ENCODE measurements around the gene FKBP2. TPM values are rescaled to one million over a fixed set of nuclear protein-coding genes. Genes with fewer than 3 reads are reported as not detected.

The FKBP2 gene
- 40.7 and 54.4 TPM in 2 replicates for total RNA-seq (2014; rRNA removed; shearing (Covaris generic))
- polyA plus RNA-seq (2016; fragmentation: Nextera tagmentation; extraction: Ambion mirVana), result 185 and 188 TPM in 2 replicates

- Histone ChIP-seq H3K4me3 (peak within 1 kb of the TSS; percentile 75), H3K27me3 (replicated peaks; ENCODE audit: insufficient read depth) (no peaks in the 10 kb centered on the region), H4K20me1 (ENCODE audit: insufficient read depth) (no peaks in the 10 kb centered on the region), H3K36me3 (ENCODE audit: low read depth) (no peaks in the 10 kb centered on the region; the same call in 1 of the 2 replicates), H3K79me2 (ENCODE audit: insufficient read depth) (peaks cover 42% of the 10 kb centered on the region), H3K4me1 (ENCODE audit: insufficient read depth) (peaks cover 15% of the 10 kb centered on the region), H3K9me2 (ENCODE audit: insufficient read depth) (no peaks in the 10 kb centered on the region), H3K4me2 (ENCODE audit: unreplicated experiment) (peak within 1 kb of the TSS; percentile 91), H3F3A (ENCODE audit: insufficient read depth) (peaks cover 18% of the 10 kb centered on the region; the same call in 1 of the 2 replicates), H2AFZ (peak within 1 kb of the TSS; percentile 85), H3K27ac (peak within 1 kb of the TSS; percentile 85), H3K9me3 (ENCODE audit: low read depth) (no peaks in the 10 kb centered on the region), H3K9ac (peak within 1 kb of the TSS; percentile 85)
- 3 to 4% methylated on average over 50 to 57 of the region's 58 CpGs for WGBS, 2 experiments (ENCODE audit: low coverage in 1 of 2, low lambda C conversion rate in 2 of 2, missing lambda C conversion rate in 2 of 2)
- in situ Hi-C loops (cut with MboI), result no loop called here
- TF ChIP-seq EZH2phosphoT487 (IDR thresholded peaks at IDR 0.05; ENCODE audit: insufficient read depth, low read depth) (no peak), EZH2 (IDR thresholded peaks at IDR 0.05; ENCODE audit: insufficient read depth, poor library complexity, severe bottlenecking) (no peak)
- peak; percentile 99 for DNase-seq
These were observed at the start of gene FKBP2 for GRCh38 chr11:64240435-64241240. Gene FKBP2, plus strand, starts transcription at chr11:64241095. Its CDS starts 1,293 bp downstream, at chr11:64242388.

GRCh38 chr11:64192434-64192833 lies 48.5 kb upstream of the FKBP2 start:
- Histone ChIP-seq H3K9me2 (ENCODE audit: insufficient read depth) (no peaks in the 10 kb centered on the region), H3K9ac (no peak overlapping the region), H3K9me3 (ENCODE audit: low read depth) (no peaks in the 10 kb centered on the region), H4K20me1 (ENCODE audit: insufficient read depth) (no peaks in the 10 kb centered on the region), H3K4me2 (ENCODE audit: unreplicated experiment) (no peak overlapping the region), H3F3A (ENCODE audit: insufficient read depth) (no peaks in the 10 kb centered on the region), H3K79me2 (ENCODE audit: insufficient read depth) (peaks cover 18% of the 10 kb centered on the region; the same call in 1 of the 2 replicates), H3K4me1 (ENCODE audit: insufficient read depth) (no peaks in the 10 kb centered on the region), H3K36me3 (ENCODE audit: low read depth) (peaks cover 44% of the 10 kb centered on the region), H3K27ac (no peak overlapping the region), H3K4me3 (no peak overlapping the region), H3K27me3 (replicated peaks; ENCODE audit: insufficient read depth) (no peaks in the 10 kb centered on the region), H2AFZ (no peak overlapping the region)
- no peak for TF ChIP-seq EZH2phosphoT487 (IDR thresholded peaks at IDR 0.05; ENCODE audit: insufficient read depth, low read depth)
- TF ChIP-seq EZH2 (IDR thresholded peaks at IDR 0.05; ENCODE audit: insufficient read depth, poor library complexity, severe bottlenecking), result no peak
- in situ Hi-C loops (cut with MboI), result no loop called here
- no peak for DNase-seq
- WGBS, 2 experiments (ENCODE audit: low coverage in 1 of 2, low lambda C conversion rate in 2 of 2, missing lambda C conversion rate in 2 of 2), result 93% methylated on average over 5 of the region's 5 CpGs

GRCh38 chr11:64196626-64197025 lies 44.3 kb upstream of the FKBP2 start:
- H3K27ac ChIP-seq, result no peak overlapping the region
- peaks cover 20% of the 10 kb centered on the region; the same call in 1 of the 2 replicates for H3K79me2 ChIP-seq (ENCODE audit: insufficient read depth)
- no peaks in the 10 kb centered on the region for H3K4me1 ChIP-seq (ENCODE audit: insufficient read depth)
- H3K9me3 ChIP-seq (ENCODE audit: low read depth), result no peaks in the 10 kb centered on the region
- no peak overlapping the region for H3K4me3 ChIP-seq
- in situ Hi-C loops (cut with MboI), result no loop called here
- peaks cover 8% of the 10 kb centered on the region for H3F3A ChIP-seq (ENCODE audit: insufficient read depth)
- no peak overlapping the region for H2AFZ ChIP-seq
- WGBS, 2 experiments (ENCODE audit: low coverage in 1 of 2, low lambda C conversion rate in 2 of 2, missing lambda C conversion rate in 2 of 2), result 87 to 90% methylated on average over 9 of the region's 9 CpGs
- DNase-seq, result no peak
- H3K27me3 ChIP-seq (replicated peaks; ENCODE audit: insufficient read depth), result no peaks in the 10 kb centered on the region
- no peak overlapping the region for H3K4me2 ChIP-seq (ENCODE audit: unreplicated experiment)
- H3K9ac ChIP-seq, result no peak overlapping the region
- H4K20me1 ChIP-seq (ENCODE audit: insufficient read depth), result no peaks in the 10 kb centered on the region
- peaks cover 75% of the 10 kb centered on the region for H3K36me3 ChIP-seq (ENCODE audit: low read depth)
- no peak for TF ChIP-seq EZH2 (IDR thresholded peaks at IDR 0.05; ENCODE audit: insufficient read depth, poor library complexity, severe bottlenecking)
- TF ChIP-seq EZH2phosphoT487 (IDR thresholded peaks at IDR 0.05; ENCODE audit: insufficient read depth, low read depth), result no peak
- H3K9me2 ChIP-seq (ENCODE audit: insufficient read depth), result no peaks in the 10 kb centered on the region

GRCh38 chr11:64198511-64198910 lies 42.4 kb upstream of the FKBP2 start:
- in situ Hi-C loops (cut with MboI), result no loop called here
- Histone ChIP-seq H4K20me1 (ENCODE audit: insufficient read depth) (no peaks in the 10 kb centered on the region), H3K36me3 (ENCODE audit: low read depth) (peaks cover 75% of the 10 kb centered on the region), H3K4me2 (ENCODE audit: unreplicated experiment) (no peak overlapping the region), H3K9ac (no peak overlapping the region), H3K27me3 (replicated peaks; ENCODE audit: insufficient read depth) (no peaks in the 10 kb centered on the region), H3K9me2 (ENCODE audit: insufficient read depth) (no peaks in the 10 kb centered on the region), H3K4me3 (no peak overlapping the region), H3K27ac (no peak overlapping the region), H2AFZ (no peak overlapping the region), H3K9me3 (ENCODE audit: low read depth) (no peaks in the 10 kb centered on the region), H3F3A (ENCODE audit: insufficient read depth) (peaks cover 19% of the 10 kb centered on the region), H3K79me2 (ENCODE audit: insufficient read depth) (peaks cover 20% of the 10 kb centered on the region; the same call in 1 of the 2 replicates), H3K4me1 (ENCODE audit: insufficient read depth) (no peaks in the 10 kb centered on the region)
- TF ChIP-seq EZH2 (IDR thresholded peaks at IDR 0.05; ENCODE audit: insufficient read depth, poor library complexity, severe bottlenecking) (no peak), EZH2phosphoT487 (IDR thresholded peaks at IDR 0.05; ENCODE audit: insufficient read depth, low read depth) (no peak)
- 94 to 98% methylated on average over 2 of the region's 2 CpGs for WGBS, 2 experiments (ENCODE audit: low coverage in 1 of 2, low lambda C conversion rate in 2 of 2, missing lambda C conversion rate in 2 of 2)
- no peak for DNase-seq
